NCI-H82 treated with DMSO at 0.1 percent for 48 hours (cell line): ENCODE results near the gene ERCC6.
A peak's percentile ranks its signal among the peaks of the same experiment; 100 is the strongest.

ENCODE experiments used
- DNase-seq: peaks from one replicate; lab custom pipeline; 2025; ENCODE audit not compliant: unreplicated experiment; lab: John Stamatoyannopoulos, UW

Gene ERCC6

GRCh38 chr10:49549640-49550346 lies 10.9 kb upstream of the ERCC6 start:
- no peak for DNase-seq

GRCh38 chr10:49543604-49544003 lies 4.7 kb upstream of the ERCC6 start:
- DNase-seq: no peak

- DNase-seq: no peak
Measured at GRCh38 chr10:49542353-49542752, 3.4 kb upstream of the ERCC6 start.

- no peak for DNase-seq
Measured at GRCh38 chr10:49541762-49542161, 2.8 kb upstream of the ERCC6 start.

- DNase-seq: no peak
Measured at GRCh38 chr10:49540056-49540797, 1.3 kb upstream of the ERCC6 start.

- peak; percentile 2 for DNase-seq
Measured at GRCh38 chr10:49539320-49539885, 482 bp upstream of the ERCC6 start.

GRCh38 chr10:49534670-49535381 lies 4.1 kb downstream of the ERCC6 start:
- no peak for DNase-seq

- DNase-seq: no peak
Measured at GRCh38 chr10:49532461-49532860, 6.5 kb downstream of the ERCC6 start.

GRCh38 chr10:49528977-49529506 lies 9.9 kb downstream of the ERCC6 start:
- DNase-seq: no peak

GRCh38 chr10:49527850-49528249 lies 11.1 kb downstream of the ERCC6 start:
- no peak for DNase-seq

- no peak for DNase-seq
Measured at GRCh38 chr10:49527061-49527460, 11.9 kb downstream of the ERCC6 start.

- no peak for DNase-seq
Measured at GRCh38 chr10:49526619-49527018, 12.3 kb downstream of the ERCC6 start.

GRCh38 chr10:49524496-49524895 lies 14.4 kb downstream of the ERCC6 start:
- DNase-seq: no peak

- DNase-seq: no peak
Measured at GRCh38 chr10:49523301-49523700, 15.6 kb downstream of the ERCC6 start.

- no peak for DNase-seq
Measured at GRCh38 chr10:49521062-49521461, 17.9 kb downstream of the ERCC6 start.

- DNase-seq: no peak
Measured at GRCh38 chr10:49520122-49520775, 18.7 kb downstream of the ERCC6 start.

- DNase-seq: no peak
Measured at GRCh38 chr10:49519717-49520116, 19.2 kb downstream of the ERCC6 start.

- peak; percentile 2 for DNase-seq
Measured at GRCh38 chr10:49518982-49519578, 19.8 kb downstream of the ERCC6 start.

- no peak for DNase-seq
Measured at GRCh38 chr10:49518566-49518965, 20.4 kb downstream of the ERCC6 start.

GRCh38 chr10:49516216-49516970 lies 22.5 kb downstream of the ERCC6 start:
- DNase-seq: no peak
